Measurements from ENCODE around the gene DNMBP. TPM values are rescaled to one million over a fixed set of nuclear protein-coding genes. Genes with fewer than 3 reads are reported as not detected.

Gene DNMBP
- total RNA-seq, 1 experiment from 2014 or later: 39.3 TPM

- Histone ChIP-seq H3K27ac (ENCODE audit: low read length) (peak overlapping the region; percentile 54), H3K9me3 (ENCODE audit: control insufficient read depth, insufficient read depth, low read depth, low read length) (peaks cover 3% of the 10 kb centered on the region; the same call in 1 of the 2 replicates)
Measured at GRCh38 chr10:99967961-99968360, 41.8 kb downstream of the DNMBP start.

GRCh38 chr10:99966306-99966705 lies 43.4 kb downstream of the DNMBP start:
- ATAC-seq: peak; percentile 91
- Histone ChIP-seq H3K4me1 (ENCODE audit: control insufficient read depth, insufficient read depth, low read length) (peaks cover 43% of the 10 kb centered on the region), H3K27ac (ENCODE audit: low read length) (peak overlapping the region; percentile 82), H3K9me3 (ENCODE audit: control insufficient read depth, insufficient read depth, low read depth, low read length) (peaks cover 3% of the 10 kb centered on the region; the same call in 1 of the 2 replicates), H3K4me3 (ENCODE audit: low read depth in 2 of 2, low read length in 2 of 2) (no peak overlapping the region; a peak in 1 of 4 replicates), H3K36me3 (ENCODE audit: control insufficient read depth, insufficient read depth, low read length) (peaks cover 7% of the 10 kb centered on the region), H3K27me3 (ENCODE audit: control insufficient read depth, insufficient read depth, low read length) (no peaks in the 10 kb centered on the region)
- POLR2A ChIA-PET: interaction anchor here (0.7 to 1.2 kb wide), 4 partner anchors 11 to 395 kb away, joined by 3 to 8 read pairs (median 4); partner anchors contain the start of gene SLC25A28
- peak; percentile 38; the same call in 1 of the 2 replicates for TF ChIP-seq TCF7L2 (IDR thresholded peaks at IDR 0.05; ENCODE audit: low read depth, low read length)
- no peak for TF ChIP-seq SIN3A (IDR thresholded peaks at IDR 0.05; ENCODE audit: borderline replicate concordance, insufficient read depth, low read depth, low read length)
- peak; percentile 47; the same call in 1 of the 2 replicates for TF ChIP-seq POLR2AphosphoS5 (IDR thresholded peaks at IDR 0.05; ENCODE audit: low read depth, low read length)
- no peak for TF ChIP-seq CTCF (IDR thresholded peaks at IDR 0.05)
- TF ChIP-seq, protein P1, sequence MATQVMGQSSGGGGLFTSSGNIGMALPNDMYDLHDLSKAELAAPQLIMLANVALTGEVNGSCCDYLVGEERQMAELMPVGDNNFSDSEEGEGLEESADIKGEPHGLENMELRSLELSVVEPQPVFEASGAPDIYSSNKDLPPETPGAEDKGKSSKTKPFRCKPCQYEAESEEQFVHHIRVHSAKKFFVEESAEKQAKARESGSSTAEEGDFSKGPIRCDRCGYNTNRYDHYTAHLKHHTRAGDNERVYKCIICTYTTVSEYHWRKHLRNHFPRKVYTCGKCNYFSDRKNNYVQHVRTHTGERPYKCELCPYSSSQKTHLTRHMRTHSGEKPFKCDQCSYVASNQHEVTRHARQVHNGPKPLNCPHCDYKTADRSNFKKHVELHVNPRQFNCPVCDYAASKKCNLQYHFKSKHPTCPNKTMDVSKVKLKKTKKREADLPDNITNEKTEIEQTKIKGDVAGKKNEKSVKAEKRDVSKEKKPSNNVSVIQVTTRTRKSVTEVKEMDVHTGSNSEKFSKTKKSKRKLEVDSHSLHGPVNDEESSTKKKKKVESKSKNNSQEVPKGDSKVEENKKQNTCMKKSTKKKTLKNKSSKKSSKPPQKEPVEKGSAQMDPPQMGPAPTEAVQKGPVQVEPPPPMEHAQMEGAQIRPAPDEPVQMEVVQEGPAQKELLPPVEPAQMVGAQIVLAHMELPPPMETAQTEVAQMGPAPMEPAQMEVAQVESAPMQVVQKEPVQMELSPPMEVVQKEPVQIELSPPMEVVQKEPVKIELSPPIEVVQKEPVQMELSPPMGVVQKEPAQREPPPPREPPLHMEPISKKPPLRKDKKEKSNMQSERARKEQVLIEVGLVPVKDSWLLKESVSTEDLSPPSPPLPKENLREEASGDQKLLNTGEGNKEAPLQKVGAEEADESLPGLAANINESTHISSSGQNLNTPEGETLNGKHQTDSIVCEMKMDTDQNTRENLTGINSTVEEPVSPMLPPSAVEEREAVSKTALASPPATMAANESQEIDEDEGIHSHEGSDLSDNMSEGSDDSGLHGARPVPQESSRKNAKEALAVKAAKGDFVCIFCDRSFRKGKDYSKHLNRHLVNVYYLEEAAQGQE (IDR thresholded peaks at IDR 0.05; ENCODE audit: insufficient read depth in 1 of 2, low read depth in 2 of 2, low read length in 1 of 2): no peak
- BruUV-seq (replicated peaks): no TSS peak
- CTCF ChIA-PET: interaction anchor here (0.6 to 1.1 kb wide), 4 partner anchors 79 to 120 kb away, joined by 3 to 16 read pairs (median 6); no protein-coding TSS in a partner anchor
- peak; percentile 87 for DNase-seq (ENCODE audit: low read depth, low spot score)
- intact Hi-C loops (cut with micrococcal nuclease; ENCODE audit: unreplicated experiment) (loop anchor here (5.0 kb wide), 1 partner anchor 119 kb away; no protein-coding TSS in a partner anchor), in situ Hi-C loops (cut with HindIII; ENCODE audit: low pct_unique_long_range_greater_than_20kb, low sequenced_read_pairs) (no loop called here)

More at GRCh38 chr10:99967961-99968360, 41.8 kb downstream of the DNMBP start:
- H3K36me3 ChIP-seq (ENCODE audit: control insufficient read depth, insufficient read depth, low read length): peaks cover 7% of the 10 kb centered on the region
- intact Hi-C loops (cut with micrococcal nuclease; ENCODE audit: unreplicated experiment) (loop anchor here (5.0 kb wide), 1 partner anchor 121 kb away; no protein-coding TSS in a partner anchor), in situ Hi-C loops (cut with HindIII; ENCODE audit: low pct_unique_long_range_greater_than_20kb, low sequenced_read_pairs) (no loop called here)
- no TSS peak for BruUV-seq (replicated peaks)
- CTCF ChIA-PET: interaction anchor here (0.6 kb wide), 1 partner anchor 761 kb away, joined by 4 read pairs; no protein-coding TSS in a partner anchor
- no peaks in the 10 kb centered on the region for H3K27me3 ChIP-seq (ENCODE audit: control insufficient read depth, insufficient read depth, low read length)
- POLR2A ChIA-PET: no interaction called here
- no peak for TF ChIP-seq CTCF (IDR thresholded peaks at IDR 0.05)
- no peak for TF ChIP-seq TCF7L2 (IDR thresholded peaks at IDR 0.05; ENCODE audit: low read depth, low read length)
- no peak for TF ChIP-seq POLR2AphosphoS5 (IDR thresholded peaks at IDR 0.05; ENCODE audit: low read depth, low read length)
- no peak for TF ChIP-seq SIN3A (IDR thresholded peaks at IDR 0.05; ENCODE audit: borderline replicate concordance, insufficient read depth, low read depth, low read length)
- TF ChIP-seq, protein P1 (IDR thresholded peaks at IDR 0.05; ENCODE audit: insufficient read depth in 1 of 2, low read depth in 2 of 2, low read length in 1 of 2): no peak
- DNase-seq (ENCODE audit: low read depth, low spot score) (no peak), ATAC-seq (no peak)
- H3K4me3 ChIP-seq (ENCODE audit: low read depth in 2 of 2, low read length in 2 of 2): no peak overlapping the region
- H3K4me1 ChIP-seq (ENCODE audit: control insufficient read depth, insufficient read depth, low read length): peaks cover 38% of the 10 kb centered on the region

Data from Panc1 (cell line).